HCEC 1CT (cell line): ENCODE data around the gene PTPRT.

Source experiments
- DNase-seq: peaks from one replicate; pipeline ENCODE4 v3.0.0-alpha.2; 2017

PTPRT gene

GRCh38 chr20:43096126-43096930 lies 93.4 kb downstream of the PTPRT start:
- DNase-seq = no peak

- DNase-seq = no peak
These were observed 94.7 kb downstream of the PTPRT start for GRCh38 chr20:43095034-43095433.

- no peak for DNase-seq
These were observed 97.2 kb downstream of the PTPRT start for GRCh38 chr20:43092386-43093088.

GRCh38 chr20:43068482-43068881 lies 121.2 kb downstream of the PTPRT start:
- no peak for DNase-seq

GRCh38 chr20:43066125-43066524 lies 123.6 kb downstream of the PTPRT start:
- no peak for DNase-seq

GRCh38 chr20:43065299-43065698 lies 124.4 kb downstream of the PTPRT start:
- DNase-seq = no peak

GRCh38 chr20:43058077-43058476 lies 131.6 kb downstream of the PTPRT start:
- no peak for DNase-seq

- DNase-seq = no peak
These were observed 132.4 kb downstream of the PTPRT start for GRCh38 chr20:43057317-43057716.

- DNase-seq = no peak
These were observed 134.4 kb downstream of the PTPRT start for GRCh38 chr20:43055181-43055884.

GRCh38 chr20:43052532-43052931 lies 137.2 kb downstream of the PTPRT start:
- no peak for DNase-seq

GRCh38 chr20:43046966-43047365 lies 142.7 kb downstream of the PTPRT start:
- no peak for DNase-seq

- DNase-seq = no peak
These were observed 145.8 kb downstream of the PTPRT start for GRCh38 chr20:43043887-43044286.

- DNase-seq = no peak
These were observed 149.3 kb downstream of the PTPRT start for GRCh38 chr20:43040427-43040826.

GRCh38 chr20:43037605-43038309 lies 151.9 kb downstream of the PTPRT start:
- DNase-seq = no peak

GRCh38 chr20:43034981-43035724 lies 154.6 kb downstream of the PTPRT start:
- DNase-seq = no peak

- DNase-seq = no peak
These were observed 157.2 kb downstream of the PTPRT start for GRCh38 chr20:43032459-43032858.

- DNase-seq = no peak
These were observed 160.5 kb downstream of the PTPRT start for GRCh38 chr20:43029176-43029575.

- no peak for DNase-seq
These were observed 161.2 kb downstream of the PTPRT start for GRCh38 chr20:43028470-43028869.

- no peak for DNase-seq
These were observed 165.9 kb downstream of the PTPRT start for GRCh38 chr20:43023836-43024235.

- no peak for DNase-seq
These were observed 167.1 kb downstream of the PTPRT start for GRCh38 chr20:43022568-43022967.

GRCh38 chr20:43022081-43022480 lies 167.6 kb downstream of the PTPRT start:
- DNase-seq = no peak
